ENCODE data around the gene CCDC124.
"Not testable (repeated sequence)": the region's sequence is repeated elsewhere in the genome, so short reads cannot be mapped to it uniquely, and the experiment has no call there.

CCDC124 gene

DNA sequence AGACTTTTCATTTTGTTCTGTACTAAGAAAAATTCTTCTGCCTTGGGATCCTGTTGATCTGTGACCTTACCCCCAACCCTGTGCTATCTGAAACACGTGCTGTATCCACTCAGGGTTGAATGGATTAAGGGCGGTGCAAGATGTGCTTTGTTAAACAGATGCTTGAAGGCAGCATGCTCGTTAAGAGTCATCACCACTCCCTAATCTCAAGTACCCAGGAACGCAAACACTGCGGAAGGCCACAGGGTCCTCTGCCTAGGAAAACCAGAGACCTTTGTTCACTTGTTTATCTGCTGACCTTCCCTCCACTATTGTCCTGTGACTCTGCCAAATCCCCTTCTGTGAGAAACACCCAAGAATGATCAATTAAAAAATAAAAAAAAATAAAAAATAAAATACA lies 13.7 kb upstream of the CCDC124 start:
- H3K9me3 ChIP-seq (ENCODE audit: control insufficient read depth, insufficient read depth, low read length); H3K9ac ChIP-seq (ENCODE audit: low read depth, low read length); H3K4me1 ChIP-seq (ENCODE audit: insufficient read depth, low read length); H3K36me3 ChIP-seq (ENCODE audit: insufficient read depth, low read length): not testable (repeated sequence)

DNA sequence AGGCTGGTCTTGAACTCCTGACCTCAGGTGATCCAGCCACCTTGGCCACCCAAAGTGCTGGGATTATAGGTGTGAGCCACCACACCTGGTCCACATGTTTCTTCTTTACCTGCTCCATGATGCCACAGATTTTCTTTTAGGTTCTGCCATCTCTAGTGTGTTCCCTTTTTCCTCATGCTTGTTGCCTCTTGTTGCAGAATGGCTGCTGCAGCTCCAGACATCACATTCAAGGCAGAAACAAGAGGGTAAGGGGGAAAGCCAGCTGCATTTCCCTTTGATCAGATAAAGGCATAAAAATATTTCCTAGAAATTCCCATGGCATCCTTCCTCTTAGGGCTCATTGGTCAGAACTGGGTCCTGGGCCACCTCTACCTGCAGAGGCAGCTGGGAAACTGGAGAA lies 12.3 kb upstream of the CCDC124 start:
- no peaks in the 10 kb centered on the region for H3K4me1 ChIP-seq (ENCODE audit: insufficient read depth, low read length)
- H3K9me3 ChIP-seq (ENCODE audit: control insufficient read depth, insufficient read depth, low read length), result no peaks in the 10 kb centered on the region; the same call in 1 of the 2 replicates
- no peaks in the 10 kb centered on the region for H3K36me3 ChIP-seq (ENCODE audit: insufficient read depth, low read length)
- H3K9ac ChIP-seq (ENCODE audit: low read depth, low read length), result no peak overlapping the region

DNA sequence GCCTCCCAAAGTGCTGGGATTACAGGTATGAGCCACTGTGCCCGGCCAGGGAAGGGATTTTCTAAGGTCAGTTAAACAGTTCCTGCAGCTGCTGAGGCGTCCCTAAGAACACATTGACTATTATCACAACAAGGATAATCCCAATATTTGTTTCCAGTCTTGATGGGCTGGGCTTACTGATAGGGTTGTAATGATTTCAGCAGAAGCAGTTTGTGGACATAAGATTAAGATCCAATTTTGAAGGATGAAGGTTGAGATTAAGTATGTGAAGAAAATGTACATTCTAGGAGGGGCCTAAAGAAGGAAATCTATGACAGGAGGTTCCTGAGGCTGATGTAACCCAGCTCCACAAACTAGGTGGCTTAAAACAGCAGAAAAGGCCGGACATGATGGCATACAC lies 10.7 kb upstream of the CCDC124 start:
- Histone ChIP-seq H3K9me3 (ENCODE audit: control insufficient read depth, insufficient read depth, low read length) (no peaks in the 10 kb centered on the region), H3K4me1 (ENCODE audit: insufficient read depth, low read length) (no peaks in the 10 kb centered on the region), H3K9ac (ENCODE audit: low read depth, low read length) (no peak overlapping the region), H3K36me3 (ENCODE audit: insufficient read depth, low read length) (no peaks in the 10 kb centered on the region)

DNA sequence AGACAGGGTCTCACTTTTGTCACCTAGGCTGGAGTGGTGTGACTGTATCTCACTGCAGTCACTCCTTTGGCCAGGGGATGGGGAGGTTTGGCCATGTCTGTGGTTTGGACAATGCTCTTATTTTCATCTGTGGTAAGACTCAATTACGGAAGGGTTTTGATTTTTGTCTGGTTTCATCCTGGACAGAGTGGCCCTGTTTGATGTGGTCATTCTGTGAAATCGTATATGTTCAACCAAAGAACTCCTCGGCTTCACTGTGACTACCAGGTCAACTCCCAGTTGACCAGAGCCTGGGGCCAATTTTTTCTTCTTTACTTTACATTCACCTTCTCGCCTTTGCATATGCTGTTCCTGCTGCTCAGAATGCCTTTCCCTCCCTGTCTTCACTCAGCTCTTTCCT lies 6.8 kb upstream of the CCDC124 start:
- H3K9ac ChIP-seq (ENCODE audit: low read depth, low read length), result no peak overlapping the region

DNA sequence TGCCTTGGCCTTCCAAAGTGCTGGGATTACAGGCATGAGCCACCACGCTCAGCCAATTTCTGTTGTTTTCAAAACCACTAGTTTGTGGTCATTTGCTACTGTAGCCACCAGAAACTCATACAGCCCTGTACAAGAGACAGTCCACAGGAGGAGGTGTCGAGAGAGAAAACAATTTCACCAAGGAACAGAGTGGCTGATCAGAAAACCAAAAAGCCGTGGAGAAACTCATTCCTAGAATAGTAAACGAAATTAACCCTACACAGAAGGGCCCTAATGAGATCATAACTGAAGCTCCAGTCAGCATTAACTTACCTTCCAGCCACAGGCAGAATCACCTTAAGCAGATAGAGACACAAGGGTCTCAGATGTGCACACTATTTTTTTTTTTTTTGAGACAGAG lies 3.8 kb upstream of the CCDC124 start:
- no peaks in the 10 kb centered on the region for H3K9me3 ChIP-seq (ENCODE audit: control insufficient read depth, insufficient read depth, low read length)
- no peaks in the 10 kb centered on the region for H3K36me3 ChIP-seq (ENCODE audit: insufficient read depth, low read length)
- no peak overlapping the region for H3K9ac ChIP-seq (ENCODE audit: low read depth, low read length)
- 0 out of 2 replicates have a peak, but pooled peaks cover 4% of the 10 kb centered on the region for H3K4me1 ChIP-seq (ENCODE audit: insufficient read depth, low read length)

More for the DNA sequence above, 6.8 kb upstream of the CCDC124 start:
- Histone ChIP-seq H3K36me3 (ENCODE audit: insufficient read depth, low read length) (no peaks in the 10 kb centered on the region), H3K9me3 (ENCODE audit: control insufficient read depth, insufficient read depth, low read length) (no peaks in the 10 kb centered on the region), H3K4me1 (ENCODE audit: insufficient read depth, low read length) (no peaks in the 10 kb centered on the region)

DNA sequence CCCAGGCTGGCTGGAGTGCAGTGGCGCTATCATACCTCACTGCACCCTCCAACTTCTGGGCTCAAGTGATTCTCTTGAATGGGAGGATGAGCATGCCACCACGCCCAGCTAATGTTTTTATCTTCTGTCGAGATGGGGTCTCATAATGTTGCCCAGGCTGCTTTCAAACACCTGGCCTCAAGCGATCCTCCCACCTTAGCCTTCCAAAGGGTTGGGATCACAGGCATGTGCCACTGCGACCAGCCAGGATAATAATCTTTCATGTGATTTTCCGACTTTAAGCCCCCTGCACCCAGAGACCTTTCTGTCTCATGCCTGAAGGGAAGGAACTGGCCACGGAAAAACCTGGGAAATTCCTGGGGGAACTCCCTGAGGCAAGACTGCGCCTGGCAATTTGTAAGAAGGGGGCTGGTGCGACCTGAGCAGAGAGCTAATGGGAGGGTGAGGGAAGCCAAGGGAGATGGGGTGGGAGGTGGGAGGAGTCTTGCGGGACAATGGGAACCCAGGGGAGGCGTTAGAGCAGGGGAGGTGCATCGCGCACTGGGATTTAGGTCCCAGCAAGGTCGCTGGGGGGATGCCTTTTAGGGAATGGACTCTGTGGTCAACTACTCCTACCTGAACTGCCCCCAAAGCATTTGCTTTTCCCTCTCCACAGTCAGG lies 1.2 kb upstream of the CCDC124 start:
- Histone ChIP-seq H3K9me3 (ENCODE audit: control insufficient read depth, insufficient read depth, low read length) (no peaks in the 10 kb centered on the region), H3K9ac (ENCODE audit: low read depth, low read length) (peak overlapping the region; percentile 74), H3K4me1 (ENCODE audit: insufficient read depth, low read length) (0 out of 2 replicates have a peak, but pooled peaks cover 4% of the 10 kb centered on the region), H3K36me3 (ENCODE audit: insufficient read depth, low read length) (no peaks in the 10 kb centered on the region)

- H3K4me1 ChIP-seq (ENCODE audit: insufficient read depth, low read length), result 0 out of 2 replicates have a peak, but pooled peaks cover 4% of the 10 kb centered on the region
- peak overlapping the region; percentile 74 for H3K9ac ChIP-seq (ENCODE audit: low read depth, low read length)
- H3K36me3 ChIP-seq (ENCODE audit: insufficient read depth, low read length), result no peaks in the 10 kb centered on the region
- H3K9me3 ChIP-seq (ENCODE audit: control insufficient read depth, insufficient read depth, low read length), result no peaks in the 10 kb centered on the region
These were observed 757 bp downstream of the CCDC124 start for GRCh38 chr19:17933414-17934129.

DNA sequence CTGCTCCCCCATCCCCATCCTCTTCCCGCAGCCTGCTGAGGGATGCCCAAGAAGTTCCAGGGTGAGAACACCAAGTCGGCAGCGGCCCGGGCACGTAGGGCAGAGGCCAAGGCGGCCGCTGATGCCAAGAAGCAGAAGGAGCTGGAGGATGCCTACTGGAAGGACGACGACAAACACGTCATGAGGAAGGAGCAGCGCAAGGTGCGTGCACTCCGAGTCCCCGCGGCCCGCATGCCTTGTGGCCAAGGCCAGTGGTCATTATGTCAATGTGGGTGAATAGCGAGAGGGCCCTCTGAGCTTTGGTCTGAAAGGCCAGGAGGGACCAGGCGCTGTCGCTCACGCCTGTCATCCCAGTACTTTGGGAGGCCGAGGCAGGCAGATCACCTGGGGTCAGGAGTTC lies 3.6 kb downstream of the CCDC124 start:
- Histone ChIP-seq H3K9me3 (ENCODE audit: control insufficient read depth, insufficient read depth, low read length) (no peaks in the 10 kb centered on the region), H3K9ac (ENCODE audit: low read depth, low read length) (no peak overlapping the region), H3K36me3 (ENCODE audit: insufficient read depth, low read length) (no peaks in the 10 kb centered on the region), H3K4me1 (ENCODE audit: insufficient read depth, low read length) (0 out of 2 replicates have a peak, but pooled peaks cover 4% of the 10 kb centered on the region)

DNA sequence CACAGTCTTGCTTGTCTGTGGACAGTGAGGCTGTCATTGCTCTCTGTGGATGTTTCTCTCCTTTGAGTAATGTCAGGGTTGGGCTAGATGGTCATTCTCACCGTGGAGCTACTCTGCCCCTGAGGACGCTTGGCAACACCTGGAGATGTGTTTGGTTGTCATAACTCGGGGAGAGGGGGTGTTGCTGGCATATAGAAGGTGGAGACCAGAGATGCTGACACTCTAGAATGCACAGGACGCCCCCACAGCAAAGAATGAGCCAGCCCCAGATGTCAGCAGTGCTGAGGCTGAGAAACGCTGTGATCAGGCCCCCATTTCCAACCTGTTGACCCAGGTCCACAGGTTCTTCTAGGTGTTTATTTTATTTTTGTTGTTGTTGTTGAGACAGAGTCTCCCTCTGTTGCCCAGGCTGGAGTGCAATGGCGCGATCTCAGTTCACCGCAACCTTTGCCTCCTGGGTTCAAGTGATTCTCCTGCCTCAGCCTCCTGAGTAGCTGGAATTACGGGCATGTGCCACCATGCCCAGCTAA lies 4.6 kb downstream of the CCDC124 start:
- Histone ChIP-seq H3K36me3 (ENCODE audit: insufficient read depth, low read length) (no peaks in the 10 kb centered on the region), H3K4me1 (ENCODE audit: insufficient read depth, low read length) (no peaks in the 10 kb centered on the region; the same call in 1 of the 2 replicates), H3K9ac (ENCODE audit: low read depth, low read length) (no peak overlapping the region), H3K9me3 (ENCODE audit: control insufficient read depth, insufficient read depth, low read length) (no peaks in the 10 kb centered on the region)

- Histone ChIP-seq H3K9ac (ENCODE audit: low read depth, low read length) (no peak overlapping the region), H3K9me3 (ENCODE audit: control insufficient read depth, insufficient read depth, low read length) (no peaks in the 10 kb centered on the region), H3K4me1 (ENCODE audit: insufficient read depth, low read length) (no peaks in the 10 kb centered on the region; the same call in 1 of the 2 replicates), H3K36me3 (ENCODE audit: insufficient read depth, low read length) (no peaks in the 10 kb centered on the region)
These were observed 5.5 kb downstream of the CCDC124 start for GRCh38 chr19:17938092-17938845.

DNA sequence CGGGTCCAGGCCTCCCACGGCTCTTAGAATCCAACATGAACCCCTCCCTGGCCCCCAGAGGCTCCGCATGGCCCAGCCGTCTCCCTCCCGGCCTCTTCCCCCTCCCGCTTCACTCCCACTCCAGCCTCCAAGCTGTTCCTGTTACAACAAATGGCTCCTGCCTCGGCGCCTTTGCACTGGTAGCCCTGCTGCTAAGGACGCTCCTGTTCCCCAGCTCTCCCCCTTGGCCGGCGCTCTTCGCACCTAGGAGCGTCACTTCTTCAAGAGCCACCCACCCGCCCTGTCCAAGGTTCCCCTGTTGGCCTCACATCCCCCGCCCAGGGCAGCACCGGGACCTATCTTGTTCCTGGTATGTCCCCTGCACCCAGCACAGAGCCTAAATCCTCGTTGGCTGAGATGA lies 9.4 kb downstream of the CCDC124 start:
- Histone ChIP-seq H3K9ac (ENCODE audit: low read depth, low read length) (peak overlapping the region; percentile 58; the same call in 1 of the 2 replicates), H3K36me3 (ENCODE audit: insufficient read depth, low read length) (no peaks in the 10 kb centered on the region), H3K9me3 (ENCODE audit: control insufficient read depth, insufficient read depth, low read length) (no peaks in the 10 kb centered on the region), H3K4me1 (ENCODE audit: insufficient read depth, low read length) (no peaks in the 10 kb centered on the region; the same call in 1 of the 2 replicates)

DNA sequence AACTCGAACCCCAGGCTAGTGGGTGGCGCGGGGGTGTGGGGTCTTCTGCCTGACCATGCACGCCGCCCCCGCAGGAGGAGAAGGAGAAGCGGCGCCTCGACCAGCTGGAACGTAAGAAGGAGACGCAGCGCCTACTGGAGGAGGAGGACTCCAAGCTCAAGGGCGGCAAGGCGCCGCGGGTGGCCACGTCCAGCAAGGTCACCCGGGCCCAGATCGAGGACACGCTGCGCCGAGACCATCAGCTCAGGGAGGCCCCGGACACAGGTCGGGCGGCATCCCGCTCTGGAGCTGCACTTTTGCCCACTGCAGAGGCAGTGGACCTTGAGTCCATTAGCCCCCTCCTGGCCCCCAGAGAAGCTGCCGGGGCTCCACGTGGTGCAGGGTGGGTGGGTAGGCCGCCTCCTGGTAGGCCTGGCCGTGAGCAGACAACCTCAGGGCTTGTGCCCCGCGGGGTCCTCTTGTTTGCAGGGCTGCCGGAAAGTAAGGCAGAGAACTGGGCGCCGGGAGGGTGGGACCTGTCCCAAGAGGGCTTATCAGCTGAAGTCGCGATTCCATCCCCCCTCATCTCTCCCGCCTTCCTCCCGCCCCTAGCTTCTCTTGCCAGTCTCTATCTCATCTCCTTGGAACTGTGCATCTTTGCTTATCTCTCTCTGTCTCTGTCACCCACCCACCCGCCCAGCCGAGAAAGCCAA lies 9.9 kb downstream of the CCDC124 start:
- no peaks in the 10 kb centered on the region for H3K36me3 ChIP-seq (ENCODE audit: insufficient read depth, low read length)
- no peaks in the 10 kb centered on the region; the same call in 1 of the 2 replicates for H3K4me1 ChIP-seq (ENCODE audit: insufficient read depth, low read length)
- H3K9me3 ChIP-seq (ENCODE audit: control insufficient read depth, insufficient read depth, low read length), result no peaks in the 10 kb centered on the region
- peak overlapping the region; percentile 58; the same call in 1 of the 2 replicates for H3K9ac ChIP-seq (ENCODE audit: low read depth, low read length)

- no peak overlapping the region; the same call in 1 of the 2 replicates for H3K9ac ChIP-seq (ENCODE audit: low read depth, low read length)
- no peaks in the 10 kb centered on the region for H3K9me3 ChIP-seq (ENCODE audit: control insufficient read depth, insufficient read depth, low read length)
- no peaks in the 10 kb centered on the region; the same call in 1 of the 2 replicates for H3K4me1 ChIP-seq (ENCODE audit: insufficient read depth, low read length)
- H3K36me3 ChIP-seq (ENCODE audit: insufficient read depth, low read length), result no peaks in the 10 kb centered on the region
These were observed 10.7 kb downstream of the CCDC124 start for GRCh38 chr19:17943274-17944221.

Data from ES-I3 (cell line).